ENCODE results near the gene UBE2F. TPM values are rescaled to one million over a fixed set of nuclear protein-coding genes. Genes with fewer than 3 reads are reported as not detected.

Gene UBE2F
- total RNA-seq, 1 experiment from 2014 or later: 51.2 TPM

GRCh38 chr2:237982039-237982725 is 15.4 kb downstream of the UBE2F start:
- no peaks in the 10 kb centered on the region for H3K27me3 ChIP-seq (replicated peaks; ENCODE audit: insufficient read depth, low read depth, low read length, poor library complexity)
- no peak for DNase-seq (ENCODE audit: low spot score)
- H3K27ac ChIP-seq (ENCODE audit: low read depth, low read length, poor library complexity, severe bottlenecking): no peak overlapping the region
- H3K36me3 ChIP-seq (ENCODE audit: insufficient read depth, low read length, poor library complexity, severe bottlenecking): no peaks in the 10 kb centered on the region
- ChIA-PET CTCF (no interaction called here), POLR2A (ENCODE audit: low non-redundant PET) (interaction anchor here (0.7 kb wide), 1 partner anchor 10 kb away, joined by 7 read pairs; no protein-coding TSS in a partner anchor)
- H3K9me3 ChIP-seq (ENCODE audit: low read depth, low read length, poor library complexity, severe bottlenecking): no peaks in the 10 kb centered on the region
- no peaks in the 10 kb centered on the region for H3K4me1 ChIP-seq (ENCODE audit: insufficient read depth, low read length, poor library complexity, severe bottlenecking)
- no TSS peak for BruUV-seq (replicated peaks)
- no peak for TF ChIP-seq EZH2 (IDR thresholded peaks at IDR 0.05; ENCODE audit: borderline replicate concordance, low read depth, low read length, poor library complexity, severe bottlenecking)
- no peak for TF ChIP-seq CTCF (conservative IDR thresholded peaks at IDR 0.05; ENCODE audit: low read depth, low read length)
- no peak overlapping the region for H3K4me3 ChIP-seq (ENCODE audit: low read depth, low read length, poor library complexity, severe bottlenecking)
- intact Hi-C loops (cut with micrococcal nuclease; ENCODE audit: unreplicated experiment): no loop called here

GRCh38 chr2:237983922-237984321 is 17.1 kb downstream of the UBE2F start:
- Histone ChIP-seq H3K9me3 (ENCODE audit: low read depth, low read length, poor library complexity, severe bottlenecking) (no peaks in the 10 kb centered on the region), H3K4me3 (ENCODE audit: low read depth, low read length, poor library complexity, severe bottlenecking) (no peak overlapping the region), H3K27me3 (replicated peaks; ENCODE audit: insufficient read depth, low read depth, low read length, poor library complexity) (no peaks in the 10 kb centered on the region), H3K27ac (ENCODE audit: low read depth, low read length, poor library complexity, severe bottlenecking) (no peak overlapping the region), H3K36me3 (ENCODE audit: insufficient read depth, low read length, poor library complexity, severe bottlenecking) (no peaks in the 10 kb centered on the region), H3K4me1 (ENCODE audit: insufficient read depth, low read length, poor library complexity, severe bottlenecking) (no peaks in the 10 kb centered on the region)
- ChIA-PET CTCF (no interaction called here), POLR2A (ENCODE audit: low non-redundant PET) (no interaction called here)
- intact Hi-C loops (cut with micrococcal nuclease; ENCODE audit: unreplicated experiment): no loop called here
- DNase-seq (ENCODE audit: low spot score): no peak
- TF ChIP-seq CTCF (conservative IDR thresholded peaks at IDR 0.05; ENCODE audit: low read depth, low read length) (no peak), EZH2 (IDR thresholded peaks at IDR 0.05; ENCODE audit: borderline replicate concordance, low read depth, low read length, poor library complexity, severe bottlenecking) (no peak)
- BruUV-seq (replicated peaks): no TSS peak

- H3K36me3 ChIP-seq (ENCODE audit: insufficient read depth, low read length, poor library complexity, severe bottlenecking): peaks cover 7% of the 10 kb centered on the region
- no TSS peak for BruUV-seq (replicated peaks)
- DNase-seq (ENCODE audit: low spot score): no peak
- ChIA-PET POLR2A (ENCODE audit: low non-redundant PET) (no interaction called here), CTCF (no interaction called here)
- H3K27me3 ChIP-seq (replicated peaks; ENCODE audit: insufficient read depth, low read depth, low read length, poor library complexity): no peaks in the 10 kb centered on the region
- H3K4me1 ChIP-seq (ENCODE audit: insufficient read depth, low read length, poor library complexity, severe bottlenecking): no peaks in the 10 kb centered on the region
- H3K27ac ChIP-seq (ENCODE audit: low read depth, low read length, poor library complexity, severe bottlenecking): no peak overlapping the region
- intact Hi-C loops (cut with micrococcal nuclease; ENCODE audit: unreplicated experiment): no loop called here
- TF ChIP-seq EZH2 (IDR thresholded peaks at IDR 0.05; ENCODE audit: borderline replicate concordance, low read depth, low read length, poor library complexity, severe bottlenecking): no peak
- no peak for TF ChIP-seq CTCF (conservative IDR thresholded peaks at IDR 0.05; ENCODE audit: low read depth, low read length)
- H3K9me3 ChIP-seq (ENCODE audit: low read depth, low read length, poor library complexity, severe bottlenecking): no peaks in the 10 kb centered on the region
- no peak overlapping the region for H3K4me3 ChIP-seq (ENCODE audit: low read depth, low read length, poor library complexity, severe bottlenecking)
Measured at GRCh38 chr2:237987268-237987667, 20.5 kb downstream of the UBE2F start.

All from A673 (cell line).